HEK293 (cell line): ENCODE measurements around the gene EFNA2.

ENCODE experiments used
- ZSCAN23 ChIP-seq: fragments of 450-650 bp; formaldehyde crosslinking; IDR thresholded peaks from 2 replicates; pipeline ENCODE4 v1.5.1; 2016; ENCODE audit warnings: missing biosample characterization, missing genetic modification characterization
- TF ChIP-seq, protein P1 (sequence below): fragments of 450-650 bp; formaldehyde crosslinking; IDR thresholded peaks from 2 replicates; pipeline ENCODE4 v1.5.1; 2016; ENCODE audit warnings: missing biosample characterization, missing genetic modification characterization
- TF ChIP-seq, protein P2 (sequence below): fragments of 450-650 bp; formaldehyde crosslinking; IDR thresholded peaks from 2 replicates; pipeline ENCODE4 v1.5.1; 2016; ENCODE audit warnings: missing biosample characterization, missing genetic modification characterization

GRCh38 chr19:1251330-1252220 lies 34.1 kb upstream of the EFNA2 start:
- TF ChIP-seq, protein P1, sequence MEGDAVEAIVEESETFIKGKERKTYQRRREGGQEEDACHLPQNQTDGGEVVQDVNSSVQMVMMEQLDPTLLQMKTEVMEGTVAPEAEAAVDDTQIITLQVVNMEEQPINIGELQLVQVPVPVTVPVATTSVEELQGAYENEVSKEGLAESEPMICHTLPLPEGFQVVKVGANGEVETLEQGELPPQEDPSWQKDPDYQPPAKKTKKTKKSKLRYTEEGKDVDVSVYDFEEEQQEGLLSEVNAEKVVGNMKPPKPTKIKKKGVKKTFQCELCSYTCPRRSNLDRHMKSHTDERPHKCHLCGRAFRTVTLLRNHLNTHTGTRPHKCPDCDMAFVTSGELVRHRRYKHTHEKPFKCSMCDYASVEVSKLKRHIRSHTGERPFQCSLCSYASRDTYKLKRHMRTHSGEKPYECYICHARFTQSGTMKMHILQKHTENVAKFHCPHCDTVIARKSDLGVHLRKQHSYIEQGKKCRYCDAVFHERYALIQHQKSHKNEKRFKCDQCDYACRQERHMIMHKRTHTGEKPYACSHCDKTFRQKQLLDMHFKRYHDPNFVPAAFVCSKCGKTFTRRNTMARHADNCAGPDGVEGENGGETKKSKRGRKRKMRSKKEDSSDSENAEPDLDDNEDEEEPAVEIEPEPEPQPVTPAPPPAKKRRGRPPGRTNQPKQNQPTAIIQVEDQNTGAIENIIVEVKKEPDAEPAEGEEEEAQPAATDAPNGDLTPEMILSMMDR (tag by site-specific recombination): no peak
- TF ChIP-seq, protein P2, sequence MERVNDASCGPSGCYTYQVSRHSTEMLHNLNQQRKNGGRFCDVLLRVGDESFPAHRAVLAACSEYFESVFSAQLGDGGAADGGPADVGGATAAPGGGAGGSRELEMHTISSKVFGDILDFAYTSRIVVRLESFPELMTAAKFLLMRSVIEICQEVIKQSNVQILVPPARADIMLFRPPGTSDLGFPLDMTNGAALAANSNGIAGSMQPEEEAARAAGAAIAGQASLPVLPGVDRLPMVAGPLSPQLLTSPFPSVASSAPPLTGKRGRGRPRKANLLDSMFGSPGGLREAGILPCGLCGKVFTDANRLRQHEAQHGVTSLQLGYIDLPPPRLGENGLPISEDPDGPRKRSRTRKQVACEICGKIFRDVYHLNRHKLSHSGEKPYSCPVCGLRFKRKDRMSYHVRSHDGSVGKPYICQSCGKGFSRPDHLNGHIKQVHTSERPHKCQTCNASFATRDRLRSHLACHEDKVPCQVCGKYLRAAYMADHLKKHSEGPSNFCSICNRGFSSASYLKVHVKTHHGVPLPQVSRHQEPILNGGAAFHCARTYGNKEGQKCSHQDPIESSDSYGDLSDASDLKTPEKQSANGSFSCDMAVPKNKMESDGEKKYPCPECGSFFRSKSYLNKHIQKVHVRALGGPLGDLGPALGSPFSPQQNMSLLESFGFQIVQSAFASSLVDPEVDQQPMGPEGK: peak; percentile 97
- TF ChIP-seq ZSCAN23: no peak; the same call in 1 of the 2 replicates
